Lower leg skin (tissue), 3 donors: ENCODE measurements around the gene UNC79.

Experiments used
- POLR2A ChIP-seq, 2 donors: fragments of 450-650 bp; IDR thresholded peaks; one replicate each; pipeline ENCODE4 v1.6.1; 2016 to 2017; ENCODE audit warnings: antibody characterized with exemption in 2 of 2, mild to moderate bottlenecking in 1 of 2, moderate library complexity in 1 of 2
- TF ChIP-seq, protein P1 (sequence below), 3 donors: fragments of 450-650 bp; IDR thresholded peaks; one replicate each; pipeline ENCODE4 v1.5.1; 2016; ENCODE audit warnings: antibody characterized with exemption in 3 of 3, mild to moderate bottlenecking in 3 of 3, moderate library complexity in 2 of 3

GRCh38 chr14:93701562-93701961 lies 270.8 kb downstream of the UNC79 start:
- TF ChIP-seq, protein P1, sequence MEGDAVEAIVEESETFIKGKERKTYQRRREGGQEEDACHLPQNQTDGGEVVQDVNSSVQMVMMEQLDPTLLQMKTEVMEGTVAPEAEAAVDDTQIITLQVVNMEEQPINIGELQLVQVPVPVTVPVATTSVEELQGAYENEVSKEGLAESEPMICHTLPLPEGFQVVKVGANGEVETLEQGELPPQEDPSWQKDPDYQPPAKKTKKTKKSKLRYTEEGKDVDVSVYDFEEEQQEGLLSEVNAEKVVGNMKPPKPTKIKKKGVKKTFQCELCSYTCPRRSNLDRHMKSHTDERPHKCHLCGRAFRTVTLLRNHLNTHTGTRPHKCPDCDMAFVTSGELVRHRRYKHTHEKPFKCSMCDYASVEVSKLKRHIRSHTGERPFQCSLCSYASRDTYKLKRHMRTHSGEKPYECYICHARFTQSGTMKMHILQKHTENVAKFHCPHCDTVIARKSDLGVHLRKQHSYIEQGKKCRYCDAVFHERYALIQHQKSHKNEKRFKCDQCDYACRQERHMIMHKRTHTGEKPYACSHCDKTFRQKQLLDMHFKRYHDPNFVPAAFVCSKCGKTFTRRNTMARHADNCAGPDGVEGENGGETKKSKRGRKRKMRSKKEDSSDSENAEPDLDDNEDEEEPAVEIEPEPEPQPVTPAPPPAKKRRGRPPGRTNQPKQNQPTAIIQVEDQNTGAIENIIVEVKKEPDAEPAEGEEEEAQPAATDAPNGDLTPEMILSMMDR (IDR thresholded peaks at IDR 0.05), result no peak
- TF ChIP-seq POLR2A (IDR thresholded peaks at IDR 0.05), result no peak
